ENCODE measurements around the gene HRH2.

The HRH2 gene

GRCh38 chr5:175685701-175686350 lies 28.0 kb downstream of the HRH2 start:
- no peak for DNase-seq
- H3K4me1 ChIP-seq: no peaks in the 10 kb centered on the region
- TF ChIP-seq CTCF (IDR thresholded peaks at IDR 0.05; ENCODE audit: low read depth, low read length): no peak
- no peaks in the 10 kb centered on the region for H3K36me3 ChIP-seq
- no peak overlapping the region for H3K4me3 ChIP-seq (ENCODE audit: low read depth, low read length)
- H3K27me3 ChIP-seq: peaks cover 53% of the 10 kb centered on the region
- no peaks in the 10 kb centered on the region for H3K9me3 ChIP-seq

GRCh38 chr5:175686396-175686795 lies 28.5 kb downstream of the HRH2 start:
- Histone ChIP-seq H3K9me3 (no peaks in the 10 kb centered on the region), H3K4me3 (ENCODE audit: low read depth, low read length) (no peak overlapping the region), H3K36me3 (no peaks in the 10 kb centered on the region), H3K4me1 (no peaks in the 10 kb centered on the region), H3K27me3 (peaks cover 53% of the 10 kb centered on the region)
- DNase-seq: no peak
- TF ChIP-seq CTCF (IDR thresholded peaks at IDR 0.05; ENCODE audit: low read depth, low read length): no peak

DNA sequence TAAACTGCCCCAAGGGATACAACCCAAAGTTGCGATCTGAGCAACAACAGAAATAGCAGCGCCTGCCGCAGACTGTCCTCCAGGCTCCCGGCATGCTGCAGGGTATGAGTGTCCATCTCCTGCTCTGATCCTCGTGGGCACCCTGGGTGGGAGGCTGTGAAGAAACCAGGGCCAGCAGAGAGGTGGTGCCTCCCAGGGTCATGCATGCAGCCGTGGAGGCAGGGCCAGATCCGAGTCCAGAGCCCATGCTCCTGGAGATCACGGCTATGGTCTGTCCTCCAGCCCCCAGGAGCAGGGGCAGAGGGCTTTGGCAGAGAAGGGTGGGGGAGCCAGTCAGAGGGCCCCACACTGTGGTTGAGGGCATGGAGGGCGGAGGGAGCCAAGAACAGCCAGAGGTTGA lies 29.0 kb downstream of the HRH2 start:
- no peak overlapping the region for H3K4me3 ChIP-seq (ENCODE audit: low read depth, low read length)
- H3K27me3 ChIP-seq: peaks cover 49% of the 10 kb centered on the region
- no peak for DNase-seq
- H3K36me3 ChIP-seq: no peaks in the 10 kb centered on the region
- no peaks in the 10 kb centered on the region for H3K9me3 ChIP-seq
- no peak for TF ChIP-seq CTCF (IDR thresholded peaks at IDR 0.05; ENCODE audit: low read depth, low read length)
- H3K4me1 ChIP-seq: no peaks in the 10 kb centered on the region

- TF ChIP-seq CTCF (IDR thresholded peaks at IDR 0.05; ENCODE audit: low read depth, low read length): no peak
- no peak for DNase-seq
- H3K27me3 ChIP-seq: peaks cover 45% of the 10 kb centered on the region
- no peaks in the 10 kb centered on the region for H3K36me3 ChIP-seq
- no peaks in the 10 kb centered on the region for H3K9me3 ChIP-seq
- no peaks in the 10 kb centered on the region for H3K4me1 ChIP-seq
- H3K4me3 ChIP-seq (ENCODE audit: low read depth, low read length): no peak overlapping the region
These were observed 29.4 kb downstream of the HRH2 start for GRCh38 chr5:175687231-175687701.

GRCh38 chr5:175688352-175689146 lies 30.7 kb downstream of the HRH2 start:
- Histone ChIP-seq H3K4me3 (ENCODE audit: low read depth, low read length) (no peak overlapping the region), H3K4me1 (no peaks in the 10 kb centered on the region), H3K9me3 (no peaks in the 10 kb centered on the region), H3K27me3 (peaks cover 39% of the 10 kb centered on the region), H3K36me3 (no peaks in the 10 kb centered on the region)
- no peak for DNase-seq
- no peak for TF ChIP-seq CTCF (IDR thresholded peaks at IDR 0.05; ENCODE audit: low read depth, low read length)
